Activated CD8-positive, alpha-beta T cell treated with anti-CD3 and anti-CD28 coated beads, Interleukin-2, amount 10 ng/mL, durations not matched to agents 7 days and 5 days (primary cell): Measurements from ENCODE around the gene KRT72. TPM values are rescaled to one million over a fixed set of nuclear protein-coding genes. Genes with fewer than 3 reads are reported as not detected.

Experiments
- ATAC-seq: fragments of 150-1000 bp; cut with Tn5 transposase; one replicate; pipeline ENCODE4 v1.10.0; 2021; ENCODE audit warnings: moderate library complexity
- CTCF ChIA-PET: fragments of 350-600 bp; sonication (Branson Sonifier 250); formaldehyde crosslinking; loops from one replicate; lab custom pipeline; 2021; ENCODE audit warnings: antibody characterized with exemption; lab: Charles Lee
- POLR2A ChIA-PET: fragments of 350-600 bp; sonication (Branson Sonifier 250); formaldehyde crosslinking; loops from one replicate; lab custom pipeline; 2021; ENCODE audit warnings: antibody characterized with exemption; lab: Charles Lee
- DNase-seq: peaks from one replicate; pipeline ENCODE4 v3.0.0-alpha.2; 2020
- H3K27ac Mint-ChIP-seq: one replicate; pipeline ENCODE4 v1.8.0; 2021; ENCODE audit warnings: mild to moderate bottlenecking, mixed read lengths
- H3K27me3 Mint-ChIP-seq: one replicate; pipeline ENCODE4 v1.8.0; 2021; ENCODE audit warnings: low read depth, mixed read lengths
- H3K36me3 Mint-ChIP-seq: one replicate; pipeline ENCODE4 v1.8.0; 2021; ENCODE audit warnings: low read depth, mixed read lengths
- H3K4me1 Mint-ChIP-seq: one replicate; pipeline ENCODE4 v1.8.0; 2021; ENCODE audit warnings: low read depth, mixed read lengths
- H3K4me3 Mint-ChIP-seq: one replicate; pipeline ENCODE4 v1.8.0; 2021; ENCODE audit warnings: mild to moderate bottlenecking, mixed read lengths
- H3K9me3 Mint-ChIP-seq: one replicate; pipeline ENCODE4 v1.8.0; 2022; ENCODE audit warnings: mixed read lengths; ENCODE audit not compliant: insufficient read depth
- total RNA-seq, 2 experiments: library from RNA; stranded (reverse); gene quantifications; one replicate each; pipeline ENCODE4 v1.2.3, GENCODE V29; 2021

Gene KRT72
- total RNA-seq, 2 experiments from 2014 or later = 0.40 to 0.44 TPM

DNA sequence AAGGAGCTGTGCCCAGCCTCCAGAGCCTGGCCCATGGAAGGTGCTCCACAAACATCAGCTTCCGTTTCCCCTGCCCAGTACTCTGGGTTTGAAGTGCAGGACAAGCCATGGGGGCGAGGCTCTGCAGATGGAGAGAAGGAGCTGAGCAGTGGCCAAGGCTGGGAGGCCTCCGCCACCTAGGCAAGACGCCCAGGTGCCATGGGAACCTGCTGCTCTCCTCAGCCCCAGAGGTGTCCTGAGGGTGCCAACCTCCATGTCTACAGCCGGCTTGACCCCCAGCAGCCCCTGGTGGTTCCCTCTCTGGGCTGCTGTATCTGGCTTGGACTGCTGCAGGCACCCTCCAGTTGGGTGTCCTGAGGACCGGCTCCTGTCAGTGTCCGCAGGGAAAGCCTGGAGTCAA is 60.7 kb downstream of the KRT72 start:
- POLR2A ChIA-PET = no interaction called here
- Mint-ChIP-seq H3K4me3 (no peak overlapping the region), H3K9me3 (no peaks in the 10 kb centered on the region), H3K36me3 (no peaks in the 10 kb centered on the region), H3K27me3 (peaks cover 8% of the 10 kb centered on the region), H3K4me1 (peaks cover 9% of the 10 kb centered on the region), H3K27ac (no peak overlapping the region)
- CTCF ChIA-PET = no interaction called here
- ATAC-seq = no peak
- DNase-seq = no peak

DNA sequence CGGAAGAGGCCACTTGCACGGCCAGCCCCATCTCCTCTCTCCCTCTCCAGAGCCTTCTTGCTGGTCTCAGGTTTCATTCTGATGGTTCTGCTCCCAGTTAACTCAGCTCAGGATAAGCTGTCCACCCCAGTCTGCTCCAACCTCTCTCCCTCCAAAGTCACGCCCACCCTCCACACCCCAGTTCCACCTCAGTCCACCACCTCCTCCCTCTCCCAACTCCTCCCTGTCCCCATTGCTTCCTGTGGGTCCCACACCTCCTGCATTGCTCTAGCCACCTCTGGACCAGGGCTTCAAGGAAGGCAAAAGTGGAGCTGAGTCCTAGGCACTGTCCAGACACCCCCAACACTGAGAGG is 61.5 kb downstream of the KRT72 start:
- Mint-ChIP-seq H3K36me3 (no peaks in the 10 kb centered on the region), H3K9me3 (no peaks in the 10 kb centered on the region), H3K27ac (no peak overlapping the region), H3K4me1 (peaks cover 9% of the 10 kb centered on the region), H3K4me3 (no peak overlapping the region), H3K27me3 (peaks cover 4% of the 10 kb centered on the region)
- ATAC-seq (no peak), DNase-seq (no peak)
- ChIA-PET POLR2A (no interaction called here), CTCF (no interaction called here)

DNA sequence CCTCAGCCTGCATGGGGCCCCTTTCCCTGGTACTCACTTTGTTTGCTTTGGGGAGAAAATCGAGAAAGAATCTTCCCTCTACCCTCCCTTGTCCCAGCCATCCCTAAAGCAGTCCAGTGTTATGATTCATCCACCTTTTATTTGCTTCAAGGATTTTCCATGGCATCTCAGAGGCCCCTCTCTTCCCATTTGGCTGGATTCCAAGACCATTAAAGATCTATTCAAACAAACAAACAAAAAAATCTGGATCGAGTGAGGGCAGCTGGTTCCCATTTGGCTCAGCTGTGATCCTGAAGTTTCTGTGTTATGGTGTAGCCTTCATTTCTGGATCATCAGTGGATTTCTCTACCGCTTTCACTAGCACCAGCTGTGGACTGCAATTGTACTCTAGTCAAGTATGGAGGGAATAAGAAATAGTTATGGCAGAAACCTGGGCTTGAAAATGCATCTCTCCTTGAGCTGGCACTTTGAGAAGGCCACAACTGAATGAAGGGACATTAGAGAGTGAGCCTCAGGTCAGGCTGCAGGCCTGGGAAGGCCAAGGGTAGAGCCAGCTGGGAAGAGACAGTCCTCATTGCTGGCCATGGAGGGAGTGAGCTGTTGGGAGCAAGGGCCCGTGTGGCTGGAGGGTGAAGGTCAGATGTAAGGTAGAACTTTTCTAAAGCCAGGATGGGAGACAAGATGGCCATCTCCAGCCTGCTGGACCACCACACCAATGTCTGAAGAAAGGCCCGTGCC is 62.0 kb downstream of the KRT72 start:
- Mint-ChIP-seq H3K9me3 (no peaks in the 10 kb centered on the region), H3K27me3 (peaks cover 3% of the 10 kb centered on the region), H3K36me3 (no peaks in the 10 kb centered on the region), H3K27ac (no peak overlapping the region), H3K4me3 (no peak overlapping the region), H3K4me1 (peaks cover 9% of the 10 kb centered on the region)
- ChIA-PET POLR2A (no interaction called here), CTCF (no interaction called here)
- no peak for DNase-seq
- no peak for ATAC-seq

DNA sequence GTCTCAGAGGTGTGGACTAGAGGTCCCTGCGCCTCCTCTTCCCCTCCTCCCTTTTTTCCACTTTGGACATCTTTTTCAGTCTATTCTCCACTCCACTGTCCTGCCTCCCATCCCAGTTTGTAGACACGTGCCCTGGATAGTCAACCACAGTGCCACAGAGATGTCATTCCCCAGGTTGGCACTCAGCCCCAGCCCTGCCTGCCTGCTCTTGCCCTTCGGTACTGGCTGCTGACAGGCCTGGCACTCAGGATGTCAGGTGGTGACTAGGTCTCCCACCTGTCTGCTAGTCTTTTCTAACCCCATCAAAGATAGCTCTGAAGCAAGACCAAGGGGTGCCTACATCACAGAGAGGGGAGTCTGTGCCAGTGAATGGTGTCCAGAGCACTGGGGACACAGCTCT is 64.2 kb downstream of the KRT72 start:
- ChIA-PET POLR2A (no interaction called here), CTCF (no interaction called here)
- ATAC-seq (no peak), DNase-seq (no peak)
- Mint-ChIP-seq H3K4me3 (no peak overlapping the region), H3K27ac (no peak overlapping the region), H3K9me3 (no peaks in the 10 kb centered on the region), H3K36me3 (no peaks in the 10 kb centered on the region), H3K27me3 (peaks cover 3% of the 10 kb centered on the region), H3K4me1 (no peaks in the 10 kb centered on the region)

Other genes starting within 250 kb of the KRT72 start
- not detected for gene KRT85, start 234.0 kb downstream of the KRT72 start, total RNA-seq
- gene KRT84, start 215.8 kb downstream of the KRT72 start, total RNA-seq = not detected
- not detected for gene KRT82, start 195.1 kb downstream of the KRT72 start, total RNA-seq
- gene KRT75, start 167.1 kb downstream of the KRT72 start, total RNA-seq = not detected
- gene KRT6B, start 149.3 kb downstream of the KRT72 start, total RNA-seq = not detected
- gene KRT6C, start 127.7 kb downstream of the KRT72 start, total RNA-seq = not detected
- not detected for gene KRT6A, start 108.2 kb downstream of the KRT72 start, total RNA-seq
- gene KRT5, start 81.1 kb downstream of the KRT72 start, total RNA-seq = not detected
- not detected for gene KRT71, start 48.3 kb downstream of the KRT72 start, total RNA-seq
- gene KRT74, start 27.6 kb downstream of the KRT72 start, total RNA-seq = not detected
- under 1 TPM; 0.45 to 0.91 TPM for gene KRT73, start 17.1 kb upstream of the KRT72 start, total RNA-seq
- gene KRT2, start 50.7 kb upstream of the KRT72 start, total RNA-seq = under 1 TPM in 1 of 2 experiments, not detected in 1; 0.10 TPM
- not detected for gene KRT1, start 78.9 kb upstream of the KRT72 start, total RNA-seq
- not detected for gene KRT77, start 102.1 kb upstream of the KRT72 start, total RNA-seq
- not detected for gene KRT76, start 175.9 kb upstream of the KRT72 start, total RNA-seq
- not detected for gene KRT3, start 194.7 kb upstream of the KRT72 start, total RNA-seq
- not detected for gene KRT4, start 212.7 kb upstream of the KRT72 start, total RNA-seq
- gene KRT79, start 232.8 kb upstream of the KRT72 start, total RNA-seq = not detected
- gene KRT78, start 247.5 kb upstream of the KRT72 start, total RNA-seq = not detected